Measurements from ENCODE around the gene ILF2. TPM values are rescaled to one million over a fixed set of nuclear protein-coding genes. Genes with fewer than 3 reads are reported as not detected.

The ILF2 gene
- total and polyA plus RNA-seq, 2 of the 13 experiments (the other 11 are each of a cell fraction or from before 2014, with no cell fraction given) = 292 to 366 TPM

DNA sequence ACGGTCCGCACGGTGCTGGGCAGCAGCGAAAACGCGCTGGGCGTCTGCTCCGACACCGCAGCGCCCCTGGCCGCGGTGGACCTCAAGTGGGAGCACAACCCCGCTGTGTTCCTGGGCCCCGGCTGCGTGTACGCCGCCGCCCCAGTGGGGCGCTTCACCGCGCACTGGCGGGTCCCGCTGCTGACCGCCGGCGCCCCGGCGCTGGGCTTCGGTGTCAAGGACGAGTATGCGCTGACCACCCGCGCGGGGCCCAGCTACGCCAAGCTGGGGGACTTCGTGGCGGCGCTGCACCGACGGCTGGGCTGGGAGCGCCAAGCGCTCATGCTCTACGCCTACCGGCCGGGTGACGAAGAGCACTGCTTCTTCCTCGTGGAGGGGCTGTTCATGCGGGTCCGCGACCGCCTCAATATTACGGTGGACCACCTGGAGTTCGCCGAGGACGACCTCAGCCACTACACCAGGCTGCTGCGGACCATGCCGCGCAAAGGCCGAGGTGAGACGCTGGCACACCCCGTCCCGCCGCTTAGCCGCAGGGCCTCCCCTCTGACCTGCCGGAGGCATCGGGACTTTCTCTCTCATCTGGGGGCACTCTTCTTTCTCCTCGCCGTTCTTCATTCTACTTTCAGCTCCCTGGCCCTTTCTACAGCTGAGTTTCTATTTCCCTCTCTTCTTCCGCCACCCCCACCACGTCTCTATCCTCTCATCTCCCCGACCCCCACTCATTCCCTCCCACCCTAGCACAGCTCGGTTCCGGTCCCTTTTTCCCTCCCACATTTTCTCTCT, 8.7 kb upstream of the ILF2 start (continued):
- TF ChIP-seq ASH2L (IDR thresholded peaks at IDR 0.05; ENCODE audit: insufficient read length, low read depth, low read length) (no peak), KAT2B (IDR thresholded peaks at IDR 0.05; ENCODE audit: borderline replicate concordance, low read depth, low read length) (no peak), SSRP1 (CRISPR knock-in tag; IDR thresholded peaks at IDR 0.05) (no peak), ZNF124 (CRISPR knock-in tag; IDR thresholded peaks at IDR 0.05) (no peak), ZNF17 (CRISPR knock-in tag; IDR thresholded peaks at IDR 0.05) (no peak), ZNF496 (CRISPR knock-in tag; IDR thresholded peaks at IDR 0.05; ENCODE audit: insufficient replicate concordance) (no peak), ZBTB37 (CRISPR knock-in tag; IDR thresholded peaks at IDR 0.05) (no peak), TAF15 (IDR thresholded peaks at IDR 0.05; ENCODE audit: low read depth, low read length, poor library complexity, severe bottlenecking) (no peak), GLMP (CRISPR knock-in tag; IDR thresholded peaks at IDR 0.05; ENCODE audit: borderline replicate concordance) (no peak), TBX3 (IDR thresholded peaks at IDR 0.05; ENCODE audit: borderline replicate concordance) (no peak), ZNF768 (CRISPR knock-in tag; IDR thresholded peaks at IDR 0.05) (0 out of 2 replicates have a peak, but pooled peaks have one; percentile 14), ZNF354B (CRISPR knock-in tag; IDR thresholded peaks at IDR 0.05) (no peak), ZNF792 (CRISPR knock-in tag; IDR thresholded peaks at IDR 0.05) (no peak), RELA (CRISPR knock-in tag; IDR thresholded peaks at IDR 0.05) (no peak), MIXL1 (CRISPR knock-in tag; IDR thresholded peaks at IDR 0.05) (no peak), ZNF224 (CRISPR knock-in tag; IDR thresholded peaks at IDR 0.05) (no peak), ZNF639 (CRISPR knock-in tag; conservative IDR thresholded peaks at IDR 0.05) (no peak), ZNF256 (CRISPR knock-in tag; conservative IDR thresholded peaks at IDR 0.05) (0 out of 2 replicates have a peak, but pooled peaks have one; percentile 34), ARNT2 (CRISPR knock-in tag; IDR thresholded peaks at IDR 0.05; ENCODE audit: low read depth) (no peak)
- TF ChIP-seq, protein P1, sequence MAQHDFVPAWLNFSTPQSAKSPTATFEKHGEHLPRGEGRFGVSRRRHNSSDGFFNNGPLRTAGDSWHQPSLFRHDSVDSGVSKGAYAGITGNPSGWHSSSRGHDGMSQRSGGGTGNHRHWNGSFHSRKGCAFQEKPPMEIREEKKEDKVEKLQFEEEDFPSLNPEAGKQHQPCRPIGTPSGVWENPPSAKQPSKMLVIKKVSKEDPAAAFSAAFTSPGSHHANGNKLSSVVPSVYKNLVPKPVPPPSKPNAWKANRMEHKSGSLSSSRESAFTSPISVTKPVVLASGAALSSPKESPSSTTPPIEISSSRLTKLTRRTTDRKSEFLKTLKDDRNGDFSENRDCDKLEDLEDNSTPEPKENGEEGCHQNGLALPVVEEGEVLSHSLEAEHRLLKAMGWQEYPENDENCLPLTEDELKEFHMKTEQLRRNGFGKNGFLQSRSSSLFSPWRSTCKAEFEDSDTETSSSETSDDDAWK (CRISPR knock-in tag; IDR thresholded peaks at IDR 0.05) = no peak
- TF ChIP-seq, protein P2, sequence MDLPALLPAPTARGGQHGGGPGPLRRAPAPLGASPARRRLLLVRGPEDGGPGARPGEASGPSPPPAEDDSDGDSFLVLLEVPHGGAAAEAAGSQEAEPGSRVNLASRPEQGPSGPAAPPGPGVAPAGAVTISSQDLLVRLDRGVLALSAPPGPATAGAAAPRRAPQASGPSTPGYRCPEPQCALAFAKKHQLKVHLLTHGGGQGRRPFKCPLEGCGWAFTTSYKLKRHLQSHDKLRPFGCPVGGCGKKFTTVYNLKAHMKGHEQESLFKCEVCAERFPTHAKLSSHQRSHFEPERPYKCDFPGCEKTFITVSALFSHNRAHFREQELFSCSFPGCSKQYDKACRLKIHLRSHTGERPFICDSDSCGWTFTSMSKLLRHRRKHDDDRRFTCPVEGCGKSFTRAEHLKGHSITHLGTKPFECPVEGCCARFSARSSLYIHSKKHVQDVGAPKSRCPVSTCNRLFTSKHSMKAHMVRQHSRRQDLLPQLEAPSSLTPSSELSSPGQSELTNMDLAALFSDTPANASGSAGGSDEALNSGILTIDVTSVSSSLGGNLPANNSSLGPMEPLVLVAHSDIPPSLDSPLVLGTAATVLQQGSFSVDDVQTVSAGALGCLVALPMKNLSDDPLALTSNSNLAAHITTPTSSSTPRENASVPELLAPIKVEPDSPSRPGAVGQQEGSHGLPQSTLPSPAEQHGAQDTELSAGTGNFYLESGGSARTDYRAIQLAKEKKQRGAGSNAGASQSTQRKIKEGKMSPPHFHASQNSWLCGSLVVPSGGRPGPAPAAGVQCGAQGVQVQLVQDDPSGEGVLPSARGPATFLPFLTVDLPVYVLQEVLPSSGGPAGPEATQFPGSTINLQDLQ (CRISPR knock-in tag; IDR thresholded peaks at IDR 0.05) = no peak; the same call in 1 of the 2 replicates
- TF ChIP-seq, protein P3, sequence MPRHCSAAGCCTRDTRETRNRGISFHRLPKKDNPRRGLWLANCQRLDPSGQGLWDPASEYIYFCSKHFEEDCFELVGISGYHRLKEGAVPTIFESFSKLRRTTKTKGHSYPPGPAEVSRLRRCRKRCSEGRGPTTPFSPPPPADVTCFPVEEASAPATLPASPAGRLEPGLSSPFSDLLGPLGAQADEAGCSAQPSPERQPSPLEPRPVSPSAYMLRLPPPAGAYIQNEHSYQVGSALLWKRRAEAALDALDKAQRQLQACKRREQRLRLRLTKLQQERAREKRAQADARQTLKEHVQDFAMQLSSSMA (CRISPR knock-in tag; IDR thresholded peaks at IDR 0.05) = no peak
